ENCODE measurements around the gene TBC1D17. TPM values are rescaled to one million over a fixed set of nuclear protein-coding genes. Genes with fewer than 3 reads are reported as not detected.

Gene TBC1D17
- total and polyA plus RNA-seq, 2 of the 13 experiments (the other 11 are each of a cell fraction or from before 2014, with no cell fraction given): 9.7 to 16.9 TPM

- TF ChIP-seq CBX5 (CRISPR knock-in tag; IDR thresholded peaks at IDR 0.05; ENCODE audit: borderline replicate concordance) (peak; percentile 49; the same call in 1 of the 2 replicates), ZSCAN30 (CRISPR knock-in tag; IDR thresholded peaks at IDR 0.05) (0 out of 2 replicates have a peak, but pooled peaks have one; percentile 61), ZXDC (CRISPR knock-in tag; IDR thresholded peaks at IDR 0.05) (no peak), ZNF317 (CRISPR knock-in tag; IDR thresholded peaks at IDR 0.05) (peak; percentile 84), PREB (CRISPR knock-in tag; IDR thresholded peaks at IDR 0.05) (no peak), HDAC6 (IDR thresholded peaks at IDR 0.05; ENCODE audit: low read depth, low read length) (no peak), PCBP1 (IDR thresholded peaks at IDR 0.05; ENCODE audit: borderline replicate concordance, low read depth, low read length) (no peak), ZNF547 (CRISPR knock-in tag; IDR thresholded peaks at IDR 0.05) (peak; percentile 80), ZNF720 (CRISPR knock-in tag; IDR thresholded peaks at IDR 0.05) (no peak), XRCC5 (optimal IDR thresholded peaks at IDR 0.05; ENCODE audit: low read length) (no peak), ZBTB7A (CRISPR knock-in tag; IDR thresholded peaks at IDR 0.05) (no peak), ZNF562 (CRISPR knock-in tag; IDR thresholded peaks at IDR 0.05; ENCODE audit: borderline replicate concordance) (no peak), CBFB (CRISPR knock-in tag; IDR thresholded peaks at IDR 0.05) (0 out of 2 replicates have a peak, but pooled peaks have one; percentile 31), ZNF883 (CRISPR knock-in tag; IDR thresholded peaks at IDR 0.05; ENCODE audit: not compliant biosample characterization) (peak; percentile 86), ZNF781 (CRISPR knock-in tag; IDR thresholded peaks at IDR 0.05; ENCODE audit: borderline replicate concordance, not compliant biosample characterization) (no peak), KIAA2018 (CRISPR knock-in tag; IDR thresholded peaks at IDR 0.05; ENCODE audit: borderline replicate concordance) (no peak), ATM (IDR thresholded peaks at IDR 0.05; ENCODE audit: borderline replicate concordance) (no peak)
Observed at GRCh38 chr19:49866933-49867782, 10.3 kb upstream of the TBC1D17 start, which contains the start of gene PNKP (continued).
